Measurements from ENCODE around the gene BACH2. TPM values are rescaled to one million over a fixed set of nuclear protein-coding genes. Genes with fewer than 3 reads are reported as not detected.

The BACH2 gene
- total and polyA plus RNA-seq, 2 experiments from 2014 or later, result 5.4 to 5.6 TPM

- H3K4me3 ChIP-seq, result no peak overlapping the region
- H3K27ac ChIP-seq, result no peak overlapping the region
- H3K4me1 ChIP-seq (ENCODE audit: low read depth), result no peaks in the 10 kb centered on the region
- H3K9me3 ChIP-seq (ENCODE audit: low read depth), result no peaks in the 10 kb centered on the region
- no peaks in the 10 kb centered on the region for H3K36me3 ChIP-seq
- H3K27me3 ChIP-seq, result no peaks in the 10 kb centered on the region
- TF ChIP-seq CTCF (IDR thresholded peaks at IDR 0.05; ENCODE audit: low read depth, low read length), result no peak
- DNase-seq (ENCODE audit: low read depth in 1 of 2, low spot score in 1 of 2), result no peak
Measured at GRCh38 chr6:90103056-90103800, 193.4 kb downstream of the BACH2 start.

GRCh38 chr6:90101403-90101802 lies 195.2 kb downstream of the BACH2 start:
- H3K27me3 ChIP-seq, result no peaks in the 10 kb centered on the region
- no peak overlapping the region for H3K27ac ChIP-seq
- H3K36me3 ChIP-seq, result no peaks in the 10 kb centered on the region
- no peak overlapping the region for H3K4me3 ChIP-seq
- no peak for TF ChIP-seq CTCF (IDR thresholded peaks at IDR 0.05; ENCODE audit: low read depth, low read length)
- no peak for DNase-seq (ENCODE audit: low read depth in 1 of 2, low spot score in 1 of 2)
- H3K9me3 ChIP-seq (ENCODE audit: low read depth), result no peaks in the 10 kb centered on the region
- H3K4me1 ChIP-seq (ENCODE audit: low read depth), result no peaks in the 10 kb centered on the region

GRCh38 chr6:90100059-90100665 lies 196.5 kb downstream of the BACH2 start:
- no peaks in the 10 kb centered on the region for H3K27me3 ChIP-seq
- H3K36me3 ChIP-seq, result no peaks in the 10 kb centered on the region
- no peak for TF ChIP-seq CTCF (IDR thresholded peaks at IDR 0.05; ENCODE audit: low read depth, low read length)
- DNase-seq (ENCODE audit: low read depth in 1 of 2, low spot score in 1 of 2), result no peak
- H3K4me1 ChIP-seq (ENCODE audit: low read depth), result no peaks in the 10 kb centered on the region
- no peaks in the 10 kb centered on the region for H3K9me3 ChIP-seq (ENCODE audit: low read depth)
- H3K27ac ChIP-seq, result no peak overlapping the region
- no peak overlapping the region for H3K4me3 ChIP-seq

GRCh38 chr6:90098627-90099026 lies 198.0 kb downstream of the BACH2 start:
- no peak for TF ChIP-seq CTCF (IDR thresholded peaks at IDR 0.05; ENCODE audit: low read depth, low read length)
- peak in 1 of 2 donors; percentile 39 for DNase-seq (ENCODE audit: low read depth in 1 of 2, low spot score in 1 of 2)
- Histone ChIP-seq H3K4me3 (no peak overlapping the region), H3K27me3 (no peaks in the 10 kb centered on the region), H3K9me3 (ENCODE audit: low read depth) (no peaks in the 10 kb centered on the region), H3K4me1 (ENCODE audit: low read depth) (no peaks in the 10 kb centered on the region), H3K27ac (no peak overlapping the region), H3K36me3 (no peaks in the 10 kb centered on the region)

DNA sequence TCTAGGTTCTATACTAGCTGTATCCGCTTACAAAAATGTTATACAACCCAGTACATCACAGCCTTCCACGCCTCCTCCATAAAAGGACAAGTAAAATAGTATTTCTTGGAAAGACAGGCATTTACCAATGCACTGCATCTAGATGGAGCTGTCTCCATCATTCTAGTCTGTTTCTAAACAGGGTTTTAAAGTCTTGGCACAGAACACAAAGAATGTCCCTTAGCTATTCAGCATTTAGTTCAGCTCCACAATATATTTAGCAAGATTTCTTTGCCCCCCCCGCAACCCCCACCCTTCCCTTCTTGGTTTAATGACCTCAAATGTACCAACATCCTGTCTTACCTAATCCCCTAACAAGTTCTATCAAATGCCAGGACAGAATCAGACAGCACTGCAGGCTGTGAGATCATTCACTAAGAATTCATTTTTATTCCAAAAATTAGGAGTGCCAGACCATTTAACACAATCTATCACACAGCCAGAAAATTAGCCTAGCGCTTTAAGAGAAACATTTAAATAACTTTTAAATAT lies 198.6 kb downstream of the BACH2 start:
- no peaks in the 10 kb centered on the region for H3K27me3 ChIP-seq
- peak; percentile 48 for TF ChIP-seq CTCF (IDR thresholded peaks at IDR 0.05; ENCODE audit: low read depth, low read length)
- H3K4me3 ChIP-seq, result no peak overlapping the region
- no peaks in the 10 kb centered on the region for H3K4me1 ChIP-seq (ENCODE audit: low read depth)
- no peaks in the 10 kb centered on the region for H3K36me3 ChIP-seq
- H3K9me3 ChIP-seq (ENCODE audit: low read depth), result no peaks in the 10 kb centered on the region
- H3K27ac ChIP-seq, result no peak overlapping the region
- peak in 1 of 2 donors; percentile 95 for DNase-seq (ENCODE audit: low read depth in 1 of 2, low spot score in 1 of 2)
